Vagina (tissue), 2 donors: ENCODE results near the gene PDE4D. TPM values are rescaled to one million over a fixed set of nuclear protein-coding genes. Genes with fewer than 3 reads are reported as not detected.

Source experiments
- DNase-seq, 2 donors: peaks; one replicate each; pipeline ENCODE4 v3.0.0-alpha.2; 2017; ENCODE audit errors: extremely low spot score in 2 of 2
- H3K27ac ChIP-seq: fragments of 200-600 bp; sonication (generic); one replicate; pipeline ENCODE4 v1.5.1; 2019
- H3K27me3 ChIP-seq: fragments of 200-600 bp; sonication (generic); one replicate; pipeline ENCODE4 v1.5.1; 2019
- H3K36me3 ChIP-seq, 2 donors: fragments of 200-600 bp; sonication (generic); one replicate each; pipeline ENCODE4 v1.5.1; 2017 to 2019
- H3K4me1 ChIP-seq: fragments of 200-600 bp; sonication (generic); one replicate; pipeline ENCODE4 v1.5.1; 2019
- H3K4me3 ChIP-seq, 2 donors: fragments of 200-600 bp; sonication (generic); 1 replicate in 1 of 2; 2 replicates in 1 of 2; pipeline ENCODE4 v1.5.1; 2016 to 2019
- H3K9me3 ChIP-seq: fragments of 200-600 bp; sonication (generic); one replicate; pipeline ENCODE4 v1.5.1; 2019
- POLR2A ChIP-seq, 2 donors: fragments of 450-650 bp; IDR thresholded peaks; one replicate each; pipeline ENCODE4 v1.6.1; 2017; ENCODE audit warnings: antibody characterized with exemption in 2 of 2, mild to moderate bottlenecking in 2 of 2, moderate library complexity in 2 of 2
- POLR2AphosphoS5 ChIP-seq, 2 donors: sonication (generic); formaldehyde crosslinking; IDR thresholded peaks; one replicate each; pipeline ENCODE4 v1.9.0; 2017; ENCODE audit warnings: antibody characterized with exemption in 2 of 2, mild to moderate bottlenecking in 2 of 2, low read depth in 1 of 2; ENCODE audit not compliant: insufficient read depth in 1 of 2
- intact Hi-C: fragments of 100-400 bp; cut with DNase I; formaldehyde crosslinking; loops from one replicate; pipeline ENCODE4 v1.15.1; 2023
- total RNA-seq: library from RNA; depleted of rRNA; stranded (reverse); fragments of >200 nt; gene quantifications from one replicate; pipeline ENCODE4 v1.2.3, GENCODE V29; 2016
- TF ChIP-seq, protein P1 (sequence below), 3 experiments: fragments of 450-650 bp in 2 of 3; fragments of 200-600 bp in 1 of 3; sonication (generic) in 1 of 3; IDR thresholded peaks; one replicate each; pipeline ENCODE4 v1.5.1; 2017 to 2019; ENCODE audit warnings: antibody characterized with exemption in 3 of 3, mild to moderate bottlenecking in 2 of 3, moderate library complexity in 2 of 3

Gene PDE4D
- total RNA-seq, 1 donor from 2014 or later = 86.9 TPM

DNA sequence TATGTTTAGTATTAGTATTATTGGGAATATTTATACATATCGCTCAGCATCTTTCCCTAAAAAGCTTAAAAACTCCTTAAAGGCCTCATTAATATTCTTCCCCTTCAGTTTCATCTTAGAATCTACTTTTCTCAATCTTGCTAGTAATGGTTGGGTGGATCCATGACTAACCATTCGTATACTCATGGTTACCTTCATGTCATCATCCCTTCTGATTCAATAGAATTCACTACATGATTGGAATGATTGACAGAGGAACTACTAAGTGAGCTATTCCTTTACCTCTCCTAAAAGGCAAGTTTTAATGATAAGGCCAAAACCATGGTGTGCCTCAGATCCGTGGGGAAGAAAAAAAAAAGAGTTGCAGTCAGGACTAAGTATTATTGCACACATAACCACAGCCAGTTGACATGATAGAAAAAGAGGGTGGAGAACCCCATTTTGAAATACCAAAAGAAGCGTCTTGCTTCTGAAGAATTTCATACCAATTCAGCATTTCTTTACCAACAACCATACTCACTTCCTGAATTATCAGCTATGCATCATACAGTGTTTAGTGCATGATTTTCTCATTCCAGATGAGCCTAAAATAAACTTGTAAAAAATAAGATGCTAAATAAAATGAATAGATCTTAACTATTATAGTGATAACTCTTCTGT lies 624.6 kb downstream of the PDE4D start:
- Histone ChIP-seq H3K4me3 (no peak overlapping the region), H3K4me1 (no peaks in the 10 kb centered on the region), H3K27ac (no peak overlapping the region), H3K36me3 (no peaks in the 10 kb centered on the region), H3K9me3 (no peaks in the 10 kb centered on the region), H3K27me3 (no peaks in the 10 kb centered on the region)
- no peak for TF ChIP-seq POLR2AphosphoS5 (IDR thresholded peaks at IDR 0.05; ENCODE audit: insufficient read depth in 1 of 2, low read depth in 1 of 2)
- TF ChIP-seq, protein P1, sequence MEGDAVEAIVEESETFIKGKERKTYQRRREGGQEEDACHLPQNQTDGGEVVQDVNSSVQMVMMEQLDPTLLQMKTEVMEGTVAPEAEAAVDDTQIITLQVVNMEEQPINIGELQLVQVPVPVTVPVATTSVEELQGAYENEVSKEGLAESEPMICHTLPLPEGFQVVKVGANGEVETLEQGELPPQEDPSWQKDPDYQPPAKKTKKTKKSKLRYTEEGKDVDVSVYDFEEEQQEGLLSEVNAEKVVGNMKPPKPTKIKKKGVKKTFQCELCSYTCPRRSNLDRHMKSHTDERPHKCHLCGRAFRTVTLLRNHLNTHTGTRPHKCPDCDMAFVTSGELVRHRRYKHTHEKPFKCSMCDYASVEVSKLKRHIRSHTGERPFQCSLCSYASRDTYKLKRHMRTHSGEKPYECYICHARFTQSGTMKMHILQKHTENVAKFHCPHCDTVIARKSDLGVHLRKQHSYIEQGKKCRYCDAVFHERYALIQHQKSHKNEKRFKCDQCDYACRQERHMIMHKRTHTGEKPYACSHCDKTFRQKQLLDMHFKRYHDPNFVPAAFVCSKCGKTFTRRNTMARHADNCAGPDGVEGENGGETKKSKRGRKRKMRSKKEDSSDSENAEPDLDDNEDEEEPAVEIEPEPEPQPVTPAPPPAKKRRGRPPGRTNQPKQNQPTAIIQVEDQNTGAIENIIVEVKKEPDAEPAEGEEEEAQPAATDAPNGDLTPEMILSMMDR (IDR thresholded peaks at IDR 0.05) = no peak
- TF ChIP-seq POLR2A (IDR thresholded peaks at IDR 0.05) = no peak
- no peak for DNase-seq
- intact Hi-C loops = no loop called here

DNA sequence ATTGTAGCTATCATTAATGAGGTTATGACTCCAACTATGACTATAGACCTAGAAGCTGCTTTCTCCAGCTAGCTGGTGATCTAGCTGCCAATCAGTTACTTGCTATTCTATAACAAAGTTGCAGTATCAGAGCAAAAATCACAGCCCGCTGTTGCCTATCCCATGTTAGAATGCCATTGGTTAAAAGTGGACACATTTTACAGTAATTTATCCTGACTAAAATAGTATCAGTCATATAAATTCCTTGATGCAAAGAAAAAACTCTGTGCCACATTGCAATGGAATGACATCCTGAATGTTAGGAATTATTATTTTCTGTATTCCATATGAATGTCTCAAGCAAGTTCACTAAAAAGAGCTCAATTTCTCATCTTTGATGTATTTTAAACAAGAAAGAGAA lies 626.5 kb downstream of the PDE4D start:
- intact Hi-C loops = no loop called here
- H3K9me3 ChIP-seq = no peaks in the 10 kb centered on the region
- TF ChIP-seq POLR2A (IDR thresholded peaks at IDR 0.05) = no peak
- TF ChIP-seq POLR2AphosphoS5 (IDR thresholded peaks at IDR 0.05; ENCODE audit: insufficient read depth in 1 of 2, low read depth in 1 of 2) = no peak
- TF ChIP-seq, protein P1 (IDR thresholded peaks at IDR 0.05) = no peak
- no peaks in the 10 kb centered on the region for H3K36me3 ChIP-seq
- H3K27ac ChIP-seq = no peak overlapping the region
- H3K4me1 ChIP-seq = no peaks in the 10 kb centered on the region
- DNase-seq = no peak
- H3K27me3 ChIP-seq = no peaks in the 10 kb centered on the region
- no peak overlapping the region for H3K4me3 ChIP-seq

DNA sequence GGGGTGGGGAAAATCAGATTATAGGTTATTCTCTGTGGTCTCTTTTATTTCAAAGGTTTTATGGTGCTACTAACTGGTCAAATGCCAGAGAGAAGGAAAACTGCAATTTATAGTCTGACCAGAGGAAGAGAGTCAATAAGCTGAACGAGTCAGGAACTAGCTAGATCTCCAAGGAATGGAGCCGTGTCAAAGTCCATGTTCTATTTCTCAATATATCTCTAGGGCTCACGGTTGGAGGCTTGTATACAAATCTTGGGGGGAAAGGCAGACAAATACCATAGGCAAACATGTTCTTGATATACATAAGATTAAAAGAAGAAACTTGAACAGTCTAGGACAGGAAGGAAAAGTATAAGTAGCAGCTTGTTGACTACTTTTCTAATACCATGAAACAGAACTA lies 627.1 kb downstream of the PDE4D start:
- H3K27ac ChIP-seq = no peak overlapping the region
- no peak overlapping the region for H3K4me3 ChIP-seq
- peaks cover 4% of the 10 kb centered on the region for H3K4me1 ChIP-seq
- H3K9me3 ChIP-seq = no peaks in the 10 kb centered on the region
- intact Hi-C loops = no loop called here
- no peaks in the 10 kb centered on the region for H3K27me3 ChIP-seq
- no peaks in the 10 kb centered on the region for H3K36me3 ChIP-seq
- DNase-seq = no peak
- TF ChIP-seq, protein P1 (IDR thresholded peaks at IDR 0.05) = no peak
- TF ChIP-seq POLR2A (IDR thresholded peaks at IDR 0.05) (no peak), POLR2AphosphoS5 (IDR thresholded peaks at IDR 0.05; ENCODE audit: insufficient read depth in 1 of 2, low read depth in 1 of 2) (no peak)

DNA sequence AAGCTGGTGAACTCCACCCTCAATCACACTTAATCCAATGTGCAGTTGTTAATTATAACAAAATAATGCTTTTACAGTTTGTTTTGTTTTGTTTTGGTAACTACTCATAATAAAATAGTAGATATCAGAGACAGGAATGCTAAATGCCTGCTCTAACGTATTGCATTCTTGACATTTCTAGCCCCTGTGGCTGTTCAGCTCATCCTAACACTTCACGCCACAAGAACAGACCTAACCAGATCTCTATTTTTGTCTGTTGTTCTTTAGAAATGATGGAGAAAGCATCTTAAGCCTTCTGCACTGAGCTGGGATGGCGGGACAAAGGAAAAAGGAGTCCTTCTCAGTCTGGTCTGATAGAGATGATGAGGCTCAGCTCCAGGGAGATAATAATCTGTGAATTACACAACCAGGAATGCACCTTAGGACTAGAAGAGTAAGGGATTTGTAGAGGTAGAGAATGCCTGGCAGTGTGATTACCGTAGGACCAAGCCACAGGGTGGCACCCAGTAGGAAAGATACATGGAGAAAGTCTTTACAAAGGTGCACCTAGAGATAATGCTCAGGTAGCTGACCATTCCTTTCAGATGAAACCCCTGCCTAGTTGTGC lies 628.8 kb downstream of the PDE4D start:
- H3K4me1 ChIP-seq = peaks cover 6% of the 10 kb centered on the region
- no peak overlapping the region for H3K4me3 ChIP-seq

More for the DNA sequence above, 628.8 kb downstream of the PDE4D start:
- TF ChIP-seq POLR2A (IDR thresholded peaks at IDR 0.05) (no peak), POLR2AphosphoS5 (IDR thresholded peaks at IDR 0.05; ENCODE audit: insufficient read depth in 1 of 2, low read depth in 1 of 2) (no peak)
- TF ChIP-seq, protein P1 (IDR thresholded peaks at IDR 0.05) = no peak
- intact Hi-C loops = no loop called here
- no peak overlapping the region for H3K27ac ChIP-seq
- H3K36me3 ChIP-seq = no peaks in the 10 kb centered on the region
- no peaks in the 10 kb centered on the region for H3K27me3 ChIP-seq
- DNase-seq = no peak
- H3K9me3 ChIP-seq = no peaks in the 10 kb centered on the region
